Epidermal melanocyte (primary cell): ENCODE results near the gene MYOF.

Experiments
- DNase-seq: peaks from one replicate; pipeline ENCODE4 v3.0.0; 2011; ENCODE audit warnings: low spot score; ENCODE audit not compliant: insufficient read length

The MYOF gene

GRCh38 chr10:93482145-93482834 lies at the start of gene MYOF:
Gene MYOF (minus strand): TSS chr10:93482334. CDS start chr10:93482194, 140 bp downstream.
- peak; percentile 72 for DNase-seq

- no peak for DNase-seq
Measured at GRCh38 chr10:93518531-93518930, 36.4 kb upstream of the MYOF start.

- DNase-seq = no peak
Measured at GRCh38 chr10:93516006-93516380, 33.9 kb upstream of the MYOF start.

GRCh38 chr10:93515071-93516005 lies 33.2 kb upstream of the MYOF start:
- no peak for DNase-seq

GRCh38 chr10:93514521-93514920 lies 32.4 kb upstream of the MYOF start:
- DNase-seq = no peak

GRCh38 chr10:93513091-93513490 lies 31.0 kb upstream of the MYOF start:
- DNase-seq = no peak

- DNase-seq = no peak
Measured at GRCh38 chr10:93512565-93512964, 30.4 kb upstream of the MYOF start.

- DNase-seq = no peak
Measured at GRCh38 chr10:93509816-93510215, 27.7 kb upstream of the MYOF start.

GRCh38 chr10:93505075-93505474 lies 22.9 kb upstream of the MYOF start:
- no peak for DNase-seq

GRCh38 chr10:93503075-93503474 lies 20.9 kb upstream of the MYOF start:
- no peak for DNase-seq

- no peak for DNase-seq
Measured at GRCh38 chr10:93501650-93502049, 19.5 kb upstream of the MYOF start.

GRCh38 chr10:93498166-93498565 lies 16.0 kb upstream of the MYOF start:
- no peak for DNase-seq

GRCh38 chr10:93496322-93497041 lies 14.3 kb upstream of the MYOF start, which contains the start of gene CEP55:
Gene CEP55 (plus strand): TSS chr10:93496612. CDS start chr10:93500052, 3,440 bp downstream.
- peak; percentile 76 for DNase-seq

- DNase-seq = no peak
Measured at GRCh38 chr10:93495654-93496321, 13.7 kb upstream of the MYOF start.

GRCh38 chr10:93494494-93494893 lies 12.4 kb upstream of the MYOF start:
- DNase-seq = no peak

GRCh38 chr10:93493162-93493561 lies 11.0 kb upstream of the MYOF start:
- DNase-seq = no peak

GRCh38 chr10:93491602-93492121 lies 9.5 kb upstream of the MYOF start:
- DNase-seq = no peak

- DNase-seq = no peak
Measured at GRCh38 chr10:93488956-93489528, 6.9 kb upstream of the MYOF start.

- DNase-seq = no peak
Measured at GRCh38 chr10:93485690-93486089, 3.6 kb upstream of the MYOF start.

- DNase-seq = no peak
Measured at GRCh38 chr10:93481637-93482144, 443 bp downstream of the MYOF start.
